GM12878 (cell line): ENCODE results near the gene IFNAR1. TPM values are rescaled to one million over a fixed set of nuclear protein-coding genes. Genes with fewer than 3 reads are reported as not detected.
A peak's percentile ranks its signal among the peaks of the same experiment; 100 is the strongest.

Experiments
- ATAC-seq: fragments of 200-7000 bp; cut with Tn5 transposase; 3 replicates; pipeline ENCODE4 v1.9.1; 2020; ENCODE audit warnings: mild to moderate bottlenecking, moderate library complexity
- BruUV-seq: library from RNA; stranded (reverse); fragments of 400-500 nt; replicated peaks from 2 replicates; lab custom pipeline; 2021; lab: Mats Ljungman, UMichigan
- CTCF ChIA-PET: fragments of 300-600 bp; sonication (Branson Sonifier 250); formaldehyde crosslinking; extraction: SDS; loops from one replicate; lab custom pipeline; 2021; ENCODE audit warnings: inconsistent platforms; lab: Yijun Ruan, JAX
- POLR2A ChIA-PET: fragments of 350-600 bp; formaldehyde crosslinking; extraction: SDS; loops from one replicate; lab custom pipeline; 2021; ENCODE audit warnings: inconsistent platforms; lab: Charles Lee
- RAD21 ChIA-PET: fragments of 300-600 bp; sonication (Branson Sonifier 250); formaldehyde crosslinking; loops from one replicate; lab custom pipeline; 2023; ENCODE audit warnings: antibody characterized with exemption; ENCODE audit not compliant: unreplicated experiment; lab: Charles Lee
- SMC1A ChIA-PET: fragments of 300-600 bp; sonication (Branson Sonifier 250); formaldehyde crosslinking; loops from one replicate; lab custom pipeline; 2023; ENCODE audit not compliant: unreplicated experiment, uncharacterized antibody; lab: Charles Lee
- DNase-seq: peaks from one replicate; pipeline ENCODE4 v3.0.0-alpha.2; 2011; ENCODE audit warnings: low read depth, low spot score
- FAIRE-seq: peaks from 3 replicates; lab custom pipeline; 2011; peaks lifted over from hg19 to GRCh38; lab: Jason Lieb, UNC
- H2AFZ ChIP-seq: 2 replicates; pipeline ENCODE4 v1.6.0; 2011; ENCODE audit warnings: low read depth, low read length, control low read depth; ENCODE audit not compliant: control insufficient read depth
- H3K27ac ChIP-seq: 2 replicates; pipeline ENCODE4 v1.5.1; 2011; ENCODE audit warnings: control low read depth; ENCODE audit not compliant: control insufficient read depth, insufficient read depth
- H3K27me3 ChIP-seq, 2 experiments: replicated peaks in 1 of 2; 2 replicates each; pipeline versions ENCODE4 v1.6.0 to v1.6.1; 2011; ENCODE audit warnings: low read length in 1 of 2; ENCODE audit not compliant: control insufficient read depth in 2 of 2, insufficient read depth in 2 of 2
- H3K36me3 ChIP-seq, 2 experiments: 2 replicates each; pipeline ENCODE4 v1.5.1; 2011; ENCODE audit warnings: low read length in 1 of 2; ENCODE audit not compliant: control insufficient read depth in 2 of 2, insufficient read depth in 2 of 2
- H3K4me1 ChIP-seq: 2 replicates; pipeline ENCODE4 v1.6.1; 2011; ENCODE audit warnings: mild to moderate bottlenecking, low read length, moderate library complexity, mixed read lengths; ENCODE audit not compliant: control insufficient read depth, insufficient read depth
- H3K4me2 ChIP-seq: 2 replicates; pipeline ENCODE4 v1.6.0; 2011; ENCODE audit warnings: control low read depth; ENCODE audit not compliant: control insufficient read depth, insufficient read depth
- H3K4me3 ChIP-seq: fragments of 200-600 bp; sonication (generic); 2 replicates; pipeline ENCODE4 v1.5.1; 2016
- H3K79me2 ChIP-seq: 2 replicates; pipeline ENCODE4 v1.6.0; 2011; ENCODE audit warnings: low read length; ENCODE audit not compliant: control insufficient read depth, insufficient read depth
- H3K9ac ChIP-seq: 2 replicates; pipeline ENCODE4 v1.8.0; 2011; ENCODE audit warnings: low read length, control low read depth, mixed read lengths; ENCODE audit not compliant: control insufficient read depth, insufficient read depth
- H3K9me3 ChIP-seq: replicated peaks from 3 replicates; pipeline ENCODE4 v1.5.1; 2011; ENCODE audit warnings: mild to moderate bottlenecking, low read length; ENCODE audit not compliant: control insufficient read depth, insufficient read depth
- H4K20me1 ChIP-seq: 2 replicates; pipeline ENCODE4 v1.6.0; 2011; ENCODE audit not compliant: control insufficient read depth, insufficient read depth
- BMI1 ChIP-seq: fragments of 450-650 bp; IDR thresholded peaks from 2 replicates; pipeline ENCODE4 v1.6.1; 2016; ENCODE audit warnings: mild to moderate bottlenecking, moderate library complexity, borderline replicate concordance
- CBX5 ChIP-seq: sonication (generic); IDR thresholded peaks from 2 replicates; pipeline ENCODE4 v1.6.1; 2016; ENCODE audit warnings: low read depth, moderate library complexity, mild to moderate bottlenecking, inconsistent platforms
- EGR1 ChIP-seq, 2 experiments: IDR thresholded peaks; 1 replicate in 1 of 2; 2 replicates in 1 of 2; pipeline ENCODE4 v1.6.1; 2011 to 2012; ENCODE audit warnings: low read depth in 2 of 2, low read length in 2 of 2, borderline replicate concordance in 1 of 2, mild to moderate bottlenecking in 1 of 2, moderate library complexity in 1 of 2
- FOXM1 ChIP-seq: IDR thresholded peaks from 2 replicates; pipeline ENCODE4 v1.6.1; 2012; ENCODE audit warnings: low read depth, mild to moderate bottlenecking, inconsistent platforms, low read length, moderate library complexity
- KAT2A ChIP-seq: conservative IDR thresholded peaks from 2 replicates; pipeline ENCODE4 v1.6.1; 2011; ENCODE audit warnings: low read depth, low read length; ENCODE audit not compliant: control insufficient read depth
- NFYB ChIP-seq: IDR thresholded peaks from 2 replicates; pipeline ENCODE4 v1.6.1; 2011; ENCODE audit warnings: low read depth, mild to moderate bottlenecking, low read length, improper control_type of control experiment, moderate library complexity; ENCODE audit not compliant: insufficient read depth
- NKRF ChIP-seq: fragments of 450-650 bp; conservative IDR thresholded peaks from 2 replicates; pipeline ENCODE4 v1.6.1; 2017; ENCODE audit warnings: mild to moderate bottlenecking, moderate library complexity
- SKIL ChIP-seq: fragments of 450-650 bp; IDR thresholded peaks from 2 replicates; pipeline ENCODE4 v1.6.1; 2017; ENCODE audit warnings: mild to moderate bottlenecking, low read depth, inconsistent platforms; ENCODE audit not compliant: poor library complexity, severe bottlenecking
- SREBF2 ChIP-seq: IDR thresholded peaks from 2 replicates; pipeline ENCODE4 v1.6.1; 2012; ENCODE audit warnings: mild to moderate bottlenecking, low read length
- SUZ12 ChIP-seq: fragments of 200-600 bp; sonication (generic); IDR thresholded peaks from one replicate; pipeline ENCODE4 v1.6.1; 2018; ENCODE audit warnings: antibody characterized with exemption, mild to moderate bottlenecking; ENCODE audit not compliant: unreplicated experiment
- USF2 ChIP-seq: IDR thresholded peaks from 2 replicates; pipeline ENCODE4 v1.6.1; 2011; ENCODE audit warnings: low read depth, low read length, improper control_type of control experiment, borderline replicate concordance
- YBX1 ChIP-seq: fragments of 450-650 bp; IDR thresholded peaks from 2 replicates; pipeline ENCODE4 v1.6.1; 2016; ENCODE audit warnings: antibody characterized with exemption
- ZNF207 ChIP-seq: fragments of 450-650 bp; IDR thresholded peaks from 2 replicates; pipeline ENCODE4 v1.6.1; 2014; ENCODE audit warnings: antibody characterized with exemption, mild to moderate bottlenecking, borderline replicate concordance
- ZNF384 ChIP-seq: IDR thresholded peaks from 2 replicates; pipeline ENCODE4 v1.6.1; 2012; ENCODE audit warnings: low read depth, mild to moderate bottlenecking, low read length, improper control_type of control experiment, borderline replicate concordance
- WGBS: methylation state at CpG from one replicate; pipeline ENCODE4 v1.1.6; 2016; ENCODE audit warnings: low lambda C conversion rate; ENCODE audit not compliant: insufficient replicate concordance, insufficient coverage; ENCODE audit errors: missing lambda C conversion rate; 5-methylcytosine and 5-hydroxymethylcytosine counted together
- in situ Hi-C: fragments of 300-500 bp; cut with MboI; formaldehyde crosslinking; loops from 9 replicates; pipeline ENCODE4 v1.14.3; 2018; ENCODE audit warnings: mixed read lengths
- intact Hi-C: fragments of 100-400 bp; cut with micrococcal nuclease; formaldehyde crosslinking; loops from one replicate; pipeline ENCODE4 v1.14.2; 2022; ENCODE audit not compliant: unreplicated experiment
- polyA plus RNA-seq, 11 experiments: library from polyadenylated mRNA; depleted of rRNA in 4 of 11; unstranded in 6 of 11; stranded (reverse) in 5 of 11; fragments of >200 nt; fragmentation: Nextera tagmentation in 4 of 11; fragmentation: Illumina TruSeq in 1 of 11; extraction: Ambion mirVana in 4 of 11; extraction: Trizol in 1 of 11; gene quantifications; 1 replicate in 1 of 11; 2 replicates in 10 of 11; pipeline versions ENCODE4 v1.2.1 to v1.2.3, GENCODE V29; 2011 to 2016; ENCODE audit warnings: inconsistent platforms in 2 of 11, missing spikeins in 2 of 11, low read depth in 1 of 11
- total RNA-seq, 4 experiments: library from RNA; depleted of rRNA in 3 of 4; stranded (reverse); fragments of >200 nt in 3 of 4; fragmentation: Illumina TruSeq in 1 of 4; extraction: Trizol in 1 of 4; gene quantifications; 2 replicates each; pipeline versions ENCODE4 v1.2.1 to v1.2.3, GENCODE V29; 2013 to 2021

The IFNAR1 gene
- total and polyA plus RNA-seq, 10 of the 15 experiments (the other 5 are each of a cell fraction or from before 2014, with no cell fraction given) = 12.0 to 62.4 (median 24.6) TPM

DNA sequence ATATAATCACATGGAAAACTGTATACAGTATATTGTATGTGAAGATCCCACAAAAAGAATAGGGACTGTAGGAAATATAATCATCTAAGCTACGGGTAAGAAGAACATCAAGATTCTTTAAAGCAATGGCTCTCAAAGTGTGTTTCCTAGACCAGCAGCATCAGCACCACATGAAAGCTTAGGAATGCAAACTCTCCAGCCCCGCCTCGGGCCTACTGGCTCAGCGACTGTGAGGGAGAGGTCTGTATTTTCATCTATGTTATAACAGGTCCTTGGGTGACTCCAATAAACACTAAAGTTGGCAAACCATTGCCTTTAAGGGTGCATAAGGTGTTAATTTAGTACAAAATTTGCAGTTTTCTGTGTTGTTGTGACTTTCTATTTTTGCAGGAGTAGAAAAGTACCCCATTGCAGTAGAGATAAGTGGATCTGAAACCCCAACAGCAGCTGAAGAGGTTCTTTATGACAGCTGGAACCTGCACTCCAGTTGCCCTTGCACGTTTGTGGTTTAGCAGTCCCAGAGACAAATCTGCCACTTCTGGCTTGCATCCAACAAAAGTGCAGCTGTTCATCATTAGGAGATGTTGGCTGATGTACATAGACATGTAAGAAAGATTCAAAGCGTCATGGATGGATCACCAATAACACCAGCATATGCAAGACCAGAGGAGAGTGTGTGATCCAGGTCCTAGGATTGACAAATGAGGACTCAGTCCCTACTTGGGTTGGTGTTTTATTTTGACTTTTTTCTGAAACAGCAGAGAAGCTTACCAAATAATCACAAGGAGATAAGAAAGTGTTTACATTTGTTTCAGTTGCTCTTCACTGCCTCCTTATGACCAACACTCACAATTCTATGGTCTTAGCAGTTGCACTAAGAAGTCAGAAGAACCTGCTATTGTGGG is 15.9 kb upstream of the IFNAR1 start:
- BruUV-seq = no TSS peak
- H3K27me3 ChIP-seq = no peaks in the 10 kb centered on the region
- peaks cover 21% of the 10 kb centered on the region for H3K4me1 ChIP-seq
- no peaks in the 10 kb centered on the region for H3K79me2 ChIP-seq
- ChIA-PET SMC1A (interaction anchor here (0.7 to 2.3 kb wide), 12 partner anchors 9 to 137 kb away, joined by 3 to 11 read pairs (median 6); partner anchors contain the start of genes IFNAR1 and IL10RB), CTCF (interaction anchor here (0.9 to 2.3 kb wide), 11 partner anchors 19 to 136 kb away, joined by 3 to 11 read pairs (median 3); no protein-coding TSS in a partner anchor), POLR2A (interaction anchor here (0.6 to 1.6 kb wide), 8 partner anchors 16 to 83 kb away, joined by 3 to 10 read pairs (median 3); partner anchors contain the start of genes IFNAR1 and IL10RB), RAD21 (interaction anchor here (0.7 to 2.3 kb wide), 12 partner anchors 14 to 145 kb away, joined by 3 to 12 read pairs (median 4); partner anchors contain the start of gene IFNAR1)
- peaks cover 7% of the 10 kb centered on the region; the same call in 2 of the 3 replicates for H3K9me3 ChIP-seq
- peak; percentile 98 for DNase-seq
- intact Hi-C loops (no loop called here), in situ Hi-C loops (no loop called here)
- peak overlapping the region; percentile 9; the same call in 1 of the 2 replicates for H3K4me3 ChIP-seq
- peak overlapping the region; percentile 7; the same call in 1 of the 2 replicates for H3K9ac ChIP-seq
- H2AFZ ChIP-seq = peak overlapping the region; percentile 61
- peak; percentile 97 for FAIRE-seq
- peak; percentile 96 for ATAC-seq
- H3K27ac ChIP-seq = peak overlapping the region; percentile 57
- H3K36me3 ChIP-seq = no peaks in the 10 kb centered on the region
- H3K4me2 ChIP-seq = peak overlapping the region; percentile 91
- WGBS = 19% methylated on average over 6 of the region's 6 CpGs
- H4K20me1 ChIP-seq = no peaks in the 10 kb centered on the region
- TF ChIP-seq ZNF207 (peak; percentile 21; the same call in 1 of the 2 replicates), CBX5 (peak; percentile 92; the same call in 1 of the 2 replicates), NKRF (no peak), SKIL (peak; percentile 83), BMI1 (peak; percentile 70; the same call in 1 of the 2 replicates), USF2 (no peak), YBX1 (no peak), SREBF2 (no peak), SUZ12 (no peak), FOXM1 (peak; percentile 97), NFYB (no peak), KAT2A (no peak), EGR1 (IDR thresholded peaks at IDR 0.05; ENCODE audit: borderline replicate concordance in 1 of 2, low read depth in 2 of 2, low read length in 2 of 2) (no peak), ZNF384 (no peak)
